Prostate gland (tissue), 2 donors: Measurements from ENCODE around the gene MGAT5.

Experiments used
- POLR2A ChIP-seq: fragments of 450-650 bp; IDR thresholded peaks from one replicate; pipeline ENCODE4 v1.6.1; 2016; ENCODE audit warnings: antibody characterized with exemption, mild to moderate bottlenecking
- POLR2AphosphoS5 ChIP-seq: sonication (generic); formaldehyde crosslinking; IDR thresholded peaks from one replicate; pipeline ENCODE4 v1.6.1; 2017; ENCODE audit warnings: antibody characterized with exemption
- TF ChIP-seq, protein P1 (sequence below), 4 experiments: fragments of 200-600 bp in 2 of 4; fragments of 450-650 bp in 2 of 4; sonication (generic) in 2 of 4; IDR thresholded peaks; 1 replicate in 3 of 4; 2 replicates in 1 of 4; pipeline ENCODE4 v1.5.1; 2016 to 2019; ENCODE audit warnings: antibody characterized with exemption in 4 of 4, mild to moderate bottlenecking in 2 of 4, moderate library complexity in 2 of 4

DNA sequence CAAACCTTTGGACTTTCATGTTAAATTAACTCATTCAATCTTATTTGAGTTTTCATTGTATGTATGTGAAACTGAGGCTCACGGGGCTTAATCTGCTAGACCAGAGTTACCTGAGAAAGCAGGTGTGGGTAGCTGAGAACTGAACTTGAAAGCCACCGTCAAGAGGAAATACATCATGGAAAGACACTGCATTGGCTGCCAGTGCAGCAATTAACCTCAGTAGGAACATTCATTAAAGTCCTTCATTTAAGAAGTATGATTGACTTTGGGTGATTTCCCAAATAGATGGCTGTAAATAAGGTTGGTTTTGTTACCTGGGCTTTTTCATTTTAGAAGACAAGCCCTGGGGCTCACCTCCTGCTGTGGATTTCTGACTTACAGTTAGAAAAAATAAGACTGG is 36.5 kb upstream of the MGAT5 start:
- TF ChIP-seq, protein P1, sequence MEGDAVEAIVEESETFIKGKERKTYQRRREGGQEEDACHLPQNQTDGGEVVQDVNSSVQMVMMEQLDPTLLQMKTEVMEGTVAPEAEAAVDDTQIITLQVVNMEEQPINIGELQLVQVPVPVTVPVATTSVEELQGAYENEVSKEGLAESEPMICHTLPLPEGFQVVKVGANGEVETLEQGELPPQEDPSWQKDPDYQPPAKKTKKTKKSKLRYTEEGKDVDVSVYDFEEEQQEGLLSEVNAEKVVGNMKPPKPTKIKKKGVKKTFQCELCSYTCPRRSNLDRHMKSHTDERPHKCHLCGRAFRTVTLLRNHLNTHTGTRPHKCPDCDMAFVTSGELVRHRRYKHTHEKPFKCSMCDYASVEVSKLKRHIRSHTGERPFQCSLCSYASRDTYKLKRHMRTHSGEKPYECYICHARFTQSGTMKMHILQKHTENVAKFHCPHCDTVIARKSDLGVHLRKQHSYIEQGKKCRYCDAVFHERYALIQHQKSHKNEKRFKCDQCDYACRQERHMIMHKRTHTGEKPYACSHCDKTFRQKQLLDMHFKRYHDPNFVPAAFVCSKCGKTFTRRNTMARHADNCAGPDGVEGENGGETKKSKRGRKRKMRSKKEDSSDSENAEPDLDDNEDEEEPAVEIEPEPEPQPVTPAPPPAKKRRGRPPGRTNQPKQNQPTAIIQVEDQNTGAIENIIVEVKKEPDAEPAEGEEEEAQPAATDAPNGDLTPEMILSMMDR (IDR thresholded peaks at IDR 0.05), result no peak
- TF ChIP-seq POLR2A (no peak), POLR2AphosphoS5 (no peak)
